Activated CD8-positive, alpha-beta T cell treated with anti-CD3 and anti-CD28 coated beads, Interleukin-2, amount 10 ng/mL, durations not matched to agents 7 days and 5 days (primary cell): Measurements from ENCODE around the gene STX5. TPM values are rescaled to one million over a fixed set of nuclear protein-coding genes. Genes with fewer than 3 reads are reported as not detected.

Source experiments
- microRNA-seq: library from miRNA; unstranded; fragments of <30 nt; microRNA quantifications from one replicate; pipeline ENCODE4 v1.2.0, GENCODE V29; 2022
- total RNA-seq, 2 experiments: library from RNA; stranded (reverse); gene quantifications; one replicate each; pipeline ENCODE4 v1.2.3, GENCODE V29; 2021

STX5 gene
- total RNA-seq, 2 experiments from 2014 or later = 30.4 to 32.7 TPM

Small RNAs within 50 kb of the gene (microRNA-seq; reads per million reads assigned to microRNA genes)
- gene MIR6514 (3.4 reads per million), gene MIR6748 (not detected)

Other genes with a start within 250 kb of the STX5 start
- gene TUT1, start 240.5 kb downstream of the STX5 start, total RNA-seq = 10 to 100 TPM; 22.2 to 25.0 TPM
- gene MTA2, start 230.2 kb downstream of the STX5 start, total RNA-seq = 100 to 1,000 TPM; 249 to 273 TPM
- gene EML3, start 219.3 kb downstream of the STX5 start, total RNA-seq = 100 to 1,000 TPM; 120 to 144 TPM
- gene ROM1, start 218.8 kb downstream of the STX5 start, total RNA-seq = 1 to 10 TPM; 1.3 to 2.0 TPM
- gene B3GAT3, start 210.1 kb downstream of the STX5 start, total RNA-seq = 10 to 100 TPM; 63.0 to 64.8 TPM
- 100 to 1,000 TPM; 297 to 310 TPM for gene GANAB, start 185.4 kb downstream of the STX5 start, total RNA-seq
- 10 to 100 TPM; 28.9 to 29.2 TPM for gene INTS5, start 178.7 kb downstream of the STX5 start, total RNA-seq
- gene C11orf98, start 166.8 kb downstream of the STX5 start, total RNA-seq = 100 to 1,000 TPM; 131 to 133 TPM
- 10 to 100 TPM; 21.9 to 22.8 TPM for gene CSKMT, start 166.7 kb downstream of the STX5 start, total RNA-seq
- 1 to 10 TPM; 7.5 TPM for gene UQCC3, start 160.4 kb downstream of the STX5 start, total RNA-seq
- 10 to 100 TPM; 22.3 to 25.0 TPM for gene LBHD1, start 159.8 kb downstream of the STX5 start, total RNA-seq
- 100 to 1,000 TPM; 107 to 118 TPM for gene UBXN1, start 153.0 kb downstream of the STX5 start, total RNA-seq
- gene LRRN4CL, start 142.5 kb downstream of the STX5 start, total RNA-seq = under 1 TPM; 0.21 to 0.34 TPM
- 10 to 100 TPM; 30.3 to 39.9 TPM for gene BSCL2, start 124.6 kb downstream of the STX5 start, total RNA-seq
- not detected for gene GNG3, start 124.4 kb downstream of the STX5 start, total RNA-seq
- gene HNRNPUL2, start 104.6 kb downstream of the STX5 start, total RNA-seq = 10 to 100 TPM; 65.4 to 67.0 TPM
- gene TTC9C, start 103.6 kb downstream of the STX5 start, total RNA-seq = 10 to 100 TPM; 44.3 to 46.1 TPM
- 10 to 100 TPM; 12.4 to 12.8 TPM for gene ZBTB3, start 77.9 kb downstream of the STX5 start, total RNA-seq
- gene POLR2G, start 70.5 kb downstream of the STX5 start, total RNA-seq = 10 to 100 TPM; 89.7 to 96.6 TPM
- gene TAF6L, start 60.7 kb downstream of the STX5 start, total RNA-seq = 10 to 100 TPM; 21.8 to 23.7 TPM
- gene TMEM179B, start 44.6 kb downstream of the STX5 start, total RNA-seq = 10 to 100 TPM; 37.3 to 40.8 TPM
- gene TMEM223, start 40.0 kb downstream of the STX5 start, total RNA-seq = 10 to 100 TPM; 20.1 to 20.3 TPM
- gene NXF1, start 26.6 kb downstream of the STX5 start, total RNA-seq = 100 to 1,000 TPM; 110 to 111 TPM
- gene TEX54, start 790 bp upstream of the STX5 start, total RNA-seq = not detected
- gene WDR74, start 7.5 kb upstream of the STX5 start, total RNA-seq = 10 to 100 TPM; 66.0 to 66.9 TPM
- 100 to 1,000 TPM; 190 to 202 TPM for gene SLC3A2, start 48.8 kb upstream of the STX5 start, total RNA-seq
- not detected for gene CHRM1, start 89.3 kb upstream of the STX5 start, total RNA-seq
- gene SLC22A6, start 152.9 kb upstream of the STX5 start, total RNA-seq = not detected
- gene SLC22A8, start 183.8 kb upstream of the STX5 start, total RNA-seq = not detected